K562 (cell line): ENCODE data around the gene DAPK1. TPM values are rescaled to one million over a fixed set of nuclear protein-coding genes. Genes with fewer than 3 reads are reported as not detected.

Experiments
- BRD9 ChIP-seq: fragments of 450-650 bp; IDR thresholded peaks from 2 replicates; pipeline ENCODE4 v1.6.1; 2018; ENCODE audit warnings: low read depth; ENCODE audit not compliant: partially characterized antibody
- ELF2 ChIP-seq: fragments of 250-450 bp; sonication (Bioruptor Pico); IDR thresholded peaks from 2 replicates; pipeline ENCODE4 v1.5.0; 2021; ENCODE audit warnings: mild to moderate bottlenecking
- EP400 ChIP-seq: fragments of 450-650 bp; IDR thresholded peaks from 2 replicates; pipeline ENCODE4 v1.6.1; 2017; ENCODE audit warnings: antibody characterized with exemption, mild to moderate bottlenecking, moderate library complexity
- EWSR1 ChIP-seq: fragments of 450-650 bp; IDR thresholded peaks from 2 replicates; pipeline ENCODE4 v1.6.1; 2018; ENCODE audit warnings: borderline replicate concordance, mild to moderate bottlenecking, low read depth, moderate library complexity; ENCODE audit not compliant: partially characterized antibody
- HLTF ChIP-seq: fragments of 450-650 bp; IDR thresholded peaks from 2 replicates; pipeline ENCODE4 v1.6.1; 2016
- HMGN3 ChIP-seq: IDR thresholded peaks from 2 replicates; pipeline ENCODE4 v1.6.1; 2011; ENCODE audit warnings: borderline replicate concordance, low read depth, mild to moderate bottlenecking, mixed read lengths, low read length; ENCODE audit not compliant: insufficient read length; ENCODE audit errors: extremely low read depth
- HOXB6 ChIP-seq: fragments of 250-450 bp; sonication (Bioruptor Pico); IDR thresholded peaks from 2 replicates; pipeline ENCODE4 v1.5.1; 2022; ENCODE audit warnings: mild to moderate bottlenecking, borderline replicate concordance
- L3MBTL2 ChIP-seq: fragments of 450-650 bp; IDR thresholded peaks from 2 replicates; pipeline ENCODE4 v1.6.1; 2016; ENCODE audit warnings: mild to moderate bottlenecking, moderate library complexity
- MYBL2 ChIP-seq, 2 experiments: fragments of 450-650 bp in 1 of 2; sonication (generic) in 1 of 2; formaldehyde crosslinking in 1 of 2; IDR thresholded peaks; 2 replicates each; pipeline versions ENCODE4 v1.6.1 to v1.8.1; 2017 to 2022; ENCODE audit warnings: borderline replicate concordance in 1 of 2, inconsistent platforms in 1 of 2, low read depth in 1 of 2, mild to moderate bottlenecking in 1 of 2, missing genetic modification reagents in 1 of 2, moderate library complexity in 1 of 2
- NFIX ChIP-seq: fragments of 250-450 bp; sonication (Bioruptor Pico); IDR thresholded peaks from 2 replicates; pipeline ENCODE4 v1.4.0; 2020; ENCODE audit warnings: low read depth, mild to moderate bottlenecking, moderate library complexity
- NR2C2 ChIP-seq, 2 experiments: fragments of 200-800 bp in 1 of 2; sonication (Bioruptor generic) in 1 of 2; sonication (generic) in 1 of 2; formaldehyde crosslinking in 1 of 2; IDR thresholded peaks; 2 replicates each; pipeline versions ENCODE4 v1.6.1 to v1.8.0; 2016 to 2022; ENCODE audit warnings: mild to moderate bottlenecking in 1 of 2, missing compliant biosample characterization in 1 of 2, missing genetic modification characterization in 1 of 2, missing genetic modification reagents in 1 of 2
- PHB ChIP-seq: fragments of 250-450 bp; sonication (Bioruptor Pico); IDR thresholded peaks from 2 replicates; pipeline ENCODE4 v1.5.0; 2021
- PRMT5 ChIP-seq: sonication (generic); formaldehyde crosslinking; IDR thresholded peaks from 2 replicates; pipeline ENCODE4 v1.5.0; 2020; ENCODE audit warnings: missing genetic modification reagents
- RAD51 ChIP-seq: fragments of 450-650 bp; IDR thresholded peaks from 2 replicates; pipeline ENCODE4 v1.7.1; 2016; ENCODE audit warnings: low read depth, mild to moderate bottlenecking, borderline replicate concordance
- SAFB ChIP-seq: fragments of 200-400 bp; formaldehyde crosslinking; IDR thresholded peaks from 2 replicates; pipeline ENCODE4 v1.6.1; 2017; ENCODE audit warnings: low read depth, low read length, borderline replicate concordance
- TBL1XR1 ChIP-seq, 2 experiments: IDR thresholded peaks; 2 replicates each; pipeline ENCODE4 v1.6.1; 2012; ENCODE audit warnings: improper control_type of control experiment in 2 of 2, low read length in 2 of 2, mild to moderate bottlenecking in 1 of 2
- ZFP30 ChIP-seq: fragments of 250-450 bp; sonication (Bioruptor Pico); IDR thresholded peaks from 2 replicates; pipeline ENCODE4 v1.8.0; 2022; ENCODE audit warnings: moderate library complexity, mild to moderate bottlenecking, inconsistent platforms, borderline replicate concordance
- ZKSCAN3 ChIP-seq: fragments of 250-450 bp; sonication (Bioruptor Pico); IDR thresholded peaks from 2 replicates; pipeline ENCODE4 v1.4.0; 2020
- ZNF12 ChIP-seq: sonication (generic); formaldehyde crosslinking; IDR thresholded peaks from 2 replicates; pipeline ENCODE4 v1.4.0; 2020; ENCODE audit warnings: mild to moderate bottlenecking, missing genetic modification reagents
- ZNF124 ChIP-seq: sonication (generic); formaldehyde crosslinking; IDR thresholded peaks from 2 replicates; pipeline ENCODE4 v1.8.1; 2022; ENCODE audit warnings: missing genetic modification reagents
- ZNF274 ChIP-seq: IDR thresholded peaks from 2 replicates; pipeline ENCODE4 v1.6.1; 2011; ENCODE audit warnings: low read depth, mild to moderate bottlenecking, low read length, moderate library complexity, borderline replicate concordance
- ZNF431 ChIP-seq: sonication (generic); formaldehyde crosslinking; IDR thresholded peaks from 2 replicates; pipeline ENCODE4 v1.8.0; 2022; ENCODE audit warnings: mild to moderate bottlenecking, missing genetic modification reagents
- ZNF780A ChIP-seq: fragments of 250-450 bp; sonication (Bioruptor Pico); IDR thresholded peaks from 2 replicates; pipeline ENCODE4 v1.5.0; 2021; ENCODE audit warnings: mild to moderate bottlenecking
- polyA plus RNA-seq, 8 experiments: library from polyadenylated mRNA; depleted of rRNA in 4 of 8; stranded (reverse) in 5 of 8; unstranded in 3 of 8; fragments of >200 nt; fragmentation: Nextera tagmentation in 2 of 8; fragmentation: Illumina TruSeq in 1 of 8; extraction: Ambion mirVana in 2 of 8; extraction: Trizol in 1 of 8; gene quantifications; 2 replicates each; pipeline versions ENCODE4 v1.2.1 to v1.2.3, GENCODE V29; 2011 to 2014; ENCODE audit warnings: inconsistent platforms in 1 of 8, missing spikeins in 1 of 8
- total RNA-seq, 7 experiments: library from RNA; depleted of rRNA in 6 of 7; stranded (reverse); fragments of >200 nt in 6 of 7; fragmentation: Illumina TruSeq in 2 of 7; extraction: Trizol in 2 of 7; gene quantifications; 2 replicates each; pipeline versions ENCODE4 v1.2.1 to v1.2.3, GENCODE V29; 2011 to 2021; ENCODE audit warnings: low replicate concordance in 1 of 7
- TF ChIP-seq, protein P1 (sequence below): fragments of 450-650 bp; conservative IDR thresholded peaks from 2 replicates; pipeline ENCODE4 v1.6.1; 2016; ENCODE audit warnings: missing genetic modification characterization, low read depth, mild to moderate bottlenecking, control low read depth, missing compliant biosample characterization
- TF ChIP-seq, protein P2 (sequence below): sonication (generic); formaldehyde crosslinking; IDR thresholded peaks from 2 replicates; pipeline ENCODE4 v1.8.0; 2023; ENCODE audit warnings: mild to moderate bottlenecking, missing genetic modification reagents

Gene DAPK1
- total and polyA plus RNA-seq, 9 of the 15 experiments (the other 6 are each of a cell fraction or from before 2014, with no cell fraction given): 1.7 to 26.4 (median 15.8) TPM

DNA sequence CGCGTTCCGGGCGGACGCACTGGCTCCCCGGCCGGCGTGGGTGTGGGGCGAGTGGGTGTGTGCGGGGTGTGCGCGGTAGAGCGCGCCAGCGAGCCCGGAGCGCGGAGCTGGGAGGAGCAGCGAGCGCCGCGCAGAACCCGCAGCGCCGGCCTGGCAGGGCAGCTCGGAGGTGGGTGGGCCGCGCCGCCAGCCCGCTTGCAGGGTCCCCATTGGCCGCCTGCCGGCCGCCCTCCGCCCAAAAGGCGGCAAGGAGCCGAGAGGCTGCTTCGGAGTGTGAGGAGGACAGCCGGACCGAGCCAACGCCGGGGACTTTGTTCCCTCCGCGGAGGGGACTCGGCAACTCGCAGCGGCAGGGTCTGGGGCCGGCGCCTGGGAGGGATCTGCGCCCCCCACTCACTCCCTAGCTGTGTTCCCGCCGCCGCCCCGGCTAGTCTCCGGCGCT lies at the start of gene DAPK1 (continued):
- TF ChIP-seq HMGN3 (peak; percentile 29), MYBL2 (IDR thresholded peaks at IDR 0.05; ENCODE audit: low read depth) (no peak), MYBL2 (CRISPR knock-in tag; IDR thresholded peaks at IDR 0.05; ENCODE audit: borderline replicate concordance) (no peak), ZKSCAN3 (no peak), BRD9 (no peak), ZNF124 (CRISPR knock-in tag) (no peak), ZNF780A (no peak), NR2C2 (CRISPR knock-in tag; IDR thresholded peaks at IDR 0.05) (no peak), NR2C2 (tag; IDR thresholded peaks at IDR 0.05) (no peak), EWSR1 (no peak), TBL1XR1 (IDR thresholded peaks at IDR 0.05; ENCODE audit: low read length in 2 of 2) (no peak), HLTF (no peak), ZNF274 (no peak), EP400 (no peak), RAD51 (no peak), PRMT5 (CRISPR knock-in tag) (no peak), ZNF12 (no peak), NFIX (CRISPR knock-in tag) (no peak), ZNF431 (no peak), PHB (CRISPR knock-in tag) (no peak), SAFB (peak; percentile 30; the same call in 1 of the 2 replicates), ZFP30 (CRISPR knock-in tag) (no peak), HOXB6 (no peak), L3MBTL2 (no peak), ELF2 (no peak)
- TF ChIP-seq, protein P1, sequence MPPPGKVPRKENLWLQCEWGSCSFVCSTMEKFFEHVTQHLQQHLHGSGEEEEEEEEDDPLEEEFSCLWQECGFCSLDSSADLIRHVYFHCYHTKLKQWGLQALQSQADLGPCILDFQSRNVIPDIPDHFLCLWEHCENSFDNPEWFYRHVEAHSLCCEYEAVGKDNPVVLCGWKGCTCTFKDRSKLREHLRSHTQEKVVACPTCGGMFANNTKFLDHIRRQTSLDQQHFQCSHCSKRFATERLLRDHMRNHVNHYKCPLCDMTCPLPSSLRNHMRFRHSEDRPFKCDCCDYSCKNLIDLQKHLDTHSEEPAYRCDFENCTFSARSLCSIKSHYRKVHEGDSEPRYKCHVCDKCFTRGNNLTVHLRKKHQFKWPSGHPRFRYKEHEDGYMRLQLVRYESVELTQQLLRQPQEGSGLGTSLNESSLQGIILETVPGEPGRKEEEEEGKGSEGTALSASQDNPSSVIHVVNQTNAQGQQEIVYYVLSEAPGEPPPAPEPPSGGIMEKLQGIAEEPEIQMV: no peak
- TF ChIP-seq, protein P2, sequence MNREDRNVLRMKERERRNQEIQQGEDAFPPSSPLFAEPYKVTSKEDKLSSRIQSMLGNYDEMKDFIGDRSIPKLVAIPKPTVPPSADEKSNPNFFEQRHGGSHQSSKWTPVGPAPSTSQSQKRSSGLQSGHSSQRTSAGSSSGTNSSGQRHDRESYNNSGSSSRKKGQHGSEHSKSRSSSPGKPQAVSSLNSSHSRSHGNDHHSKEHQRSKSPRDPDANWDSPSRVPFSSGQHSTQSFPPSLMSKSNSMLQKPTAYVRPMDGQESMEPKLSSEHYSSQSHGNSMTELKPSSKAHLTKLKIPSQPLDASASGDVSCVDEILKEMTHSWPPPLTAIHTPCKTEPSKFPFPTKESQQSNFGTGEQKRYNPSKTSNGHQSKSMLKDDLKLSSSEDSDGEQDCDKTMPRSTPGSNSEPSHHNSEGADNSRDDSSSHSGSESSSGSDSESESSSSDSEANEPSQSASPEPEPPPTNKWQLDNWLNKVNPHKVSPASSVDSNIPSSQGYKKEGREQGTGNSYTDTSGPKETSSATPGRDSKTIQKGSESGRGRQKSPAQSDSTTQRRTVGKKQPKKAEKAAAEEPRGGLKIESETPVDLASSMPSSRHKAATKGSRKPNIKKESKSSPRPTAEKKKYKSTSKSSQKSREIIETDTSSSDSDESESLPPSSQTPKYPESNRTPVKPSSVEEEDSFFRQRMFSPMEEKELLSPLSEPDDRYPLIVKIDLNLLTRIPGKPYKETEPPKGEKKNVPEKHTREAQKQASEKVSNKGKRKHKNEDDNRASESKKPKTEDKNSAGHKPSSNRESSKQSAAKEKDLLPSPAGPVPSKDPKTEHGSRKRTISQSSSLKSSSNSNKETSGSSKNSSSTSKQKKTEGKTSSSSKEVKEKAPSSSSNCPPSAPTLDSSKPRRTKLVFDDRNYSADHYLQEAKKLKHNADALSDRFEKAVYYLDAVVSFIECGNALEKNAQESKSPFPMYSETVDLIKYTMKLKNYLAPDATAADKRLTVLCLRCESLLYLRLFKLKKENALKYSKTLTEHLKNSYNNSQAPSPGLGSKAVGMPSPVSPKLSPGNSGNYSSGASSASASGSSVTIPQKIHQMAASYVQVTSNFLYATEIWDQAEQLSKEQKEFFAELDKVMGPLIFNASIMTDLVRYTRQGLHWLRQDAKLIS: no peak
